ENCODE results near the gene PARP14. TPM values are rescaled to one million over a fixed set of nuclear protein-coding genes. Genes with fewer than 3 reads are reported as not detected.
"Not testable (repeated sequence)": the region's sequence is repeated elsewhere in the genome, so short reads cannot be mapped to it uniquely, and the experiment has no call there.

Gene PARP14
- total RNA-seq, 1 donor from 2014 or later = 21.9 TPM

GRCh38 chr3:122658336-122658735 is 22.3 kb upstream of the PARP14 start:
- H3K4me1 ChIP-seq (ENCODE audit: control insufficient read depth in 3 of 3, insufficient read depth in 3 of 3, low read length in 3 of 3); H3K9ac ChIP-seq (ENCODE audit: low read depth in 1 of 3, low read length in 3 of 3); H3K27me3 ChIP-seq (ENCODE audit: control insufficient read depth in 3 of 3, insufficient read depth in 3 of 3, low read length in 3 of 3): not testable (repeated sequence)

DNA sequence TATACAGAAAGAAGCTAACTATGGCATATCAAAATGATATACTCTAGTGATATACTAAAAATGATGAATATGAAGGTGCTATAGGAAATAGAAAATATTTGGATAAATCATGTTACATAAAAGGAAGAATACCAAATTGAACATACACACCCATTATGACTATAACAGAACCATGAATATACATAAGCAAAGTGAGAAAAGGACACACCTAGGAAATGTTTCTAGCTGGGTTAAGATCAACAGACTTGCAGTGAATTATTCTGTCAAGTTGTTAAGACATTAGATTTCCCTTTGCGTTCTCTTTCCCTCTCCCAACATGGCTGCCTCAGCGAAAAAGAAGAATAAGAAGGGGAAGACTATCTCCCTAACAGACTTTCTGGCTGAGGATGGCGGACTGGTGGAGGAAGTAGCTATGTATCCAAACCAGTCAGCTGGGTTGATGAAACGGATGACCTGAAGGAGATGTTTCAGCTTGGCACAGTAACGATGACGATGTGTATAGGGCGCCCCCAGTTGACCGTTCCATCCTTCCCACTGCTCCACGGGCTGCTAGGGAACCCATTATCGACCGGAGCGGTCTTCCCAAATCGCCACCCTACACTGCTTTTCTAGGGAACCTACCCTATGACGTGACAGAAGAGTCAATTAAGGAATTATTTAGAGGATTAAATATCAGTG is 20.2 kb upstream of the PARP14 start:
- Histone ChIP-seq H3K27ac (ENCODE audit: low read depth, low read length) (no peak overlapping the region), H3K4me1 (ENCODE audit: control insufficient read depth in 3 of 3, insufficient read depth in 3 of 3, low read length in 3 of 3) (no peaks in the 10 kb centered on the region), H3K27me3 (ENCODE audit: control insufficient read depth in 3 of 3, insufficient read depth in 3 of 3, low read length in 3 of 3) (no peaks in the 10 kb centered on the region), H3K9ac (ENCODE audit: low read depth in 1 of 3, low read length in 3 of 3) (no peak overlapping the region), H3K9me3 (ENCODE audit: control insufficient read depth in 3 of 3, low read length in 3 of 3) (no peaks in the 10 kb centered on the region), H3K36me3 (ENCODE audit: control insufficient read depth in 3 of 3, insufficient read depth in 3 of 3, low read length in 3 of 3) (no peaks in the 10 kb centered on the region), H3K4me3 (ENCODE audit: low read length in 3 of 3) (no peak overlapping the region)

More at GRCh38 chr3:122658336-122658735, 22.3 kb upstream of the PARP14 start:
- not testable (repeated sequence) for H3K27ac ChIP-seq (ENCODE audit: low read depth, low read length); H3K36me3 ChIP-seq (ENCODE audit: control insufficient read depth in 3 of 3, insufficient read depth in 3 of 3, low read length in 3 of 3); H3K9me3 ChIP-seq (ENCODE audit: control insufficient read depth in 3 of 3, low read length in 3 of 3); H3K4me3 ChIP-seq (ENCODE audit: low read length in 3 of 3)

- H3K9ac ChIP-seq (ENCODE audit: low read depth in 1 of 3, low read length in 3 of 3) = no peak overlapping the region
- H3K36me3 ChIP-seq (ENCODE audit: control insufficient read depth in 3 of 3, insufficient read depth in 3 of 3, low read length in 3 of 3) = no peaks in the 10 kb centered on the region
- no peaks in the 10 kb centered on the region for H3K9me3 ChIP-seq (ENCODE audit: control insufficient read depth in 3 of 3, low read length in 3 of 3)
- H3K27ac ChIP-seq (ENCODE audit: low read depth, low read length) = no peak overlapping the region
- H3K27me3 ChIP-seq (ENCODE audit: control insufficient read depth in 3 of 3, insufficient read depth in 3 of 3, low read length in 3 of 3) = no peaks in the 10 kb centered on the region
- H3K4me1 ChIP-seq (ENCODE audit: control insufficient read depth in 3 of 3, insufficient read depth in 3 of 3, low read length in 3 of 3) = no peaks in the 10 kb centered on the region
- H3K4me3 ChIP-seq (ENCODE audit: low read length in 3 of 3) = no peak overlapping the region
Observed at GRCh38 chr3:122661633-122662032, 19.0 kb upstream of the PARP14 start.

DNA sequence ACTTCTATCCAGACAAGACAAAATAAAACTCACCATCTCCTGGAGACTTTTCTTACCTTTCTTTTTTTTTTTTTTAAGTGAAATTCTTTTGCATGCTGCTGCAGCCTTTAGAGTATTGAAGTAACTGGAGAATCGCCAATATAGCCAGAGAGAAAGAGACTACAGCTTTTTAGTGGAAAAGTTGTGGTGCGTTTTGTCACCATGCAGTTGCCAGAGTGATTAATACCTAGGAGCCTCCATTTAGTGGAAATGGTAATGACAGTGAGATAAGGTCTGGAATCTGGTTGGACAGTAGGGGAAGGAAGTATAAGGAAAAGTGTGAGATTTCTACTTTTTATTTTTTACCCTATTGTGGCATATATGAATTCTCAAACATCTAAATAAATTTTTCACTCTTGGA is 18.1 kb upstream of the PARP14 start:
- Histone ChIP-seq H3K27me3 (ENCODE audit: control insufficient read depth in 3 of 3, insufficient read depth in 3 of 3, low read length in 3 of 3) (no peaks in the 10 kb centered on the region), H3K27ac (ENCODE audit: low read depth, low read length) (no peak overlapping the region), H3K4me3 (ENCODE audit: low read length in 3 of 3) (no peak overlapping the region), H3K9ac (ENCODE audit: low read depth in 1 of 3, low read length in 3 of 3) (no peak overlapping the region), H3K4me1 (ENCODE audit: control insufficient read depth in 3 of 3, insufficient read depth in 3 of 3, low read length in 3 of 3) (no peaks in the 10 kb centered on the region), H3K36me3 (ENCODE audit: control insufficient read depth in 3 of 3, insufficient read depth in 3 of 3, low read length in 3 of 3) (no peaks in the 10 kb centered on the region), H3K9me3 (ENCODE audit: control insufficient read depth in 3 of 3, low read length in 3 of 3) (no peaks in the 10 kb centered on the region)

DNA sequence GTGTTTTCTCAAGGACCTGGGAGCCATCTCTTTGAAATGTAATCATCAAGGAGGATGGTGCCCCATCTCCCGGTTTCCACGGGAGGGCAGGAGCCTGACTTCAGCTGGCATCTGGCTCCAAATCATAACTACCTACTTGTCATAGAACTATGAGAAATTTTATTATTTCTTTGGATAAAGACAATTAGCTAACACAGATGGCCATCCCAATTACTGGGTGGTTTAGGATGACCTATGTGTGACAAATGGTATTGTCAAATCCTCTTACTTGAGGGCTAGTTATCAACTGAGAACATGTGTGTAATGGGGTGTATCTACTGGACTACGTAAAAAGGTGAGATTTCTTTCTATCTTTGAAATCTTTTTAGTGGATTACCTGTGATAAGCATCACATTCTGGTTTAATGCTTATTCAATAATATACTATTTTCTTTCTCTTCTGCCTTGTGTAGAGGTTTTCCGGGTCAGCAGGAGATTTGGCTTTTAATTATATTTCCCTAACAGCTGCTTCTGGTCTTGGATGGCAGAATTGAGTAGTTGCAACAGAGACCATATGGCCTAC is 15.3 kb upstream of the PARP14 start:
- Histone ChIP-seq H3K4me1 (ENCODE audit: control insufficient read depth in 3 of 3, insufficient read depth in 3 of 3, low read length in 3 of 3) (no peaks in the 10 kb centered on the region), H3K9ac (ENCODE audit: low read depth in 1 of 3, low read length in 3 of 3) (no peak overlapping the region), H3K27ac (ENCODE audit: low read depth, low read length) (no peak overlapping the region), H3K9me3 (ENCODE audit: control insufficient read depth in 3 of 3, low read length in 3 of 3) (no peaks in the 10 kb centered on the region), H3K4me3 (ENCODE audit: low read length in 3 of 3) (no peak overlapping the region), H3K36me3 (ENCODE audit: control insufficient read depth in 3 of 3, insufficient read depth in 3 of 3, low read length in 3 of 3) (no peaks in the 10 kb centered on the region), H3K27me3 (ENCODE audit: control insufficient read depth in 3 of 3, insufficient read depth in 3 of 3, low read length in 3 of 3) (no peaks in the 10 kb centered on the region)

GRCh38 chr3:122665881-122666280 is 14.8 kb upstream of the PARP14 start:
- Histone ChIP-seq H3K9ac (ENCODE audit: low read depth in 1 of 3, low read length in 3 of 3) (no peak overlapping the region), H3K36me3 (ENCODE audit: control insufficient read depth in 3 of 3, insufficient read depth in 3 of 3, low read length in 3 of 3) (no peaks in the 10 kb centered on the region), H3K27me3 (ENCODE audit: control insufficient read depth in 3 of 3, insufficient read depth in 3 of 3, low read length in 3 of 3) (no peaks in the 10 kb centered on the region), H3K27ac (ENCODE audit: low read depth, low read length) (no peak overlapping the region), H3K4me1 (ENCODE audit: control insufficient read depth in 3 of 3, insufficient read depth in 3 of 3, low read length in 3 of 3) (no peaks in the 10 kb centered on the region), H3K4me3 (ENCODE audit: low read length in 3 of 3) (no peak overlapping the region), H3K9me3 (ENCODE audit: control insufficient read depth in 3 of 3, low read length in 3 of 3) (no peaks in the 10 kb centered on the region)

- Histone ChIP-seq H3K9ac (ENCODE audit: low read depth in 1 of 3, low read length in 3 of 3) (no peak overlapping the region), H3K36me3 (ENCODE audit: control insufficient read depth in 3 of 3, insufficient read depth in 3 of 3, low read length in 3 of 3) (no peaks in the 10 kb centered on the region), H3K4me3 (ENCODE audit: low read length in 3 of 3) (no peak overlapping the region), H3K4me1 (ENCODE audit: control insufficient read depth in 3 of 3, insufficient read depth in 3 of 3, low read length in 3 of 3) (no peaks in the 10 kb centered on the region), H3K27me3 (ENCODE audit: control insufficient read depth in 3 of 3, insufficient read depth in 3 of 3, low read length in 3 of 3) (no peaks in the 10 kb centered on the region), H3K9me3 (ENCODE audit: control insufficient read depth in 3 of 3, low read length in 3 of 3) (no peaks in the 10 kb centered on the region), H3K27ac (ENCODE audit: low read depth, low read length) (no peak overlapping the region)
Observed at GRCh38 chr3:122668930-122669730, 11.5 kb upstream of the PARP14 start.

DNA sequence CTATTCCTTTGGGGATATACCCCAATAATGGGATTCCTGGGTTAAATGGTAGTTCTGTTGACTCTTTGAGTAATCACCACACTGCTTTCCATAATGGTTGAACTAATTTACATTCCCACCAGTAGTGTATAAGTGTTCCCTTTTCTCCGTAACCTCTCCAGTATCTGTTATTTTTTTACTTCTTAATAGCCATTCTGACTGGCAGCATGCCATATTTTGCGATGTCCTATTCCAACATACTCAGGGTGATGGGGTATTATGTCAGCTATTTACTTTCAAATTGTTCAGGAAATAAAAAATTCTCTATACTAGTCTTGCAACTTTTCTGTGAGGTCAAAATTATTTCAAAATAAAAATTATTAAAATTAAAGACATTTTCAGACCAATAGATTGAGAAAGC is 9.1 kb upstream of the PARP14 start:
- Histone ChIP-seq H3K27me3 (ENCODE audit: control insufficient read depth in 3 of 3, insufficient read depth in 3 of 3, low read length in 3 of 3) (no peaks in the 10 kb centered on the region), H3K36me3 (ENCODE audit: control insufficient read depth in 3 of 3, insufficient read depth in 3 of 3, low read length in 3 of 3) (no peaks in the 10 kb centered on the region)

DNA sequence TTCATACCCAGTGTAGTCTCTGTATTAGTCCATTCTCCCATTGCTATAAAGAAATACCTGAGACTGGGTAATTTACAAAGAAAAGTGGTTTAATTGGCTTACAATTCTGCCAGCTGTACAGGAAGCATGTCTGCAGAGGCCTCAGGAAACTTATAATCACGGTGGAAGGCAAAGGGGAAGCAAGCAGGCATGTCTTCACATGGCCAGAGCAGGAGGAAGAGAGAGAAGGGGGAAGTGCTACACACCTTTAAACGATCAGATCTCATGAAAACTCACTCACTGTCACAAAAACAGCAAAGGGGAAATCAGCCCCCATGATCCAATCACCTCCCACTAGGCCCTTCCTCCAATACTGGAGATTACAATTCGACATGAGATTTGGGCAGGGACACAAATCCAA is 6.3 kb upstream of the PARP14 start:
- peaks cover 1 to 6% (median 3%) of the 10 kb centered on the region in 3 donors for H3K4me1 ChIP-seq (ENCODE audit: control insufficient read depth in 3 of 3, insufficient read depth in 3 of 3, low read length in 3 of 3)
- no peak overlapping the region for H3K27ac ChIP-seq (ENCODE audit: low read depth, low read length)
- H3K9me3 ChIP-seq (ENCODE audit: control insufficient read depth in 3 of 3, low read length in 3 of 3) = no peaks in the 10 kb centered on the region
- no peaks in the 10 kb centered on the region for H3K27me3 ChIP-seq (ENCODE audit: control insufficient read depth in 3 of 3, insufficient read depth in 3 of 3, low read length in 3 of 3)
- H3K36me3 ChIP-seq (ENCODE audit: control insufficient read depth in 3 of 3, insufficient read depth in 3 of 3, low read length in 3 of 3) = no peaks in the 10 kb centered on the region
- no peak overlapping the region for H3K9ac ChIP-seq (ENCODE audit: low read depth in 1 of 3, low read length in 3 of 3)
- no peak overlapping the region for H3K4me3 ChIP-seq (ENCODE audit: low read length in 3 of 3)

More for the DNA sequence above, 9.1 kb upstream of the PARP14 start:
- Histone ChIP-seq H3K4me1 (ENCODE audit: control insufficient read depth in 3 of 3, insufficient read depth in 3 of 3, low read length in 3 of 3) (no peaks in the 10 kb centered on the region), H3K27ac (ENCODE audit: low read depth, low read length) (no peak overlapping the region), H3K4me3 (ENCODE audit: low read length in 3 of 3) (no peak overlapping the region), H3K9me3 (ENCODE audit: control insufficient read depth in 3 of 3, low read length in 3 of 3) (no peaks in the 10 kb centered on the region), H3K9ac (ENCODE audit: low read depth in 1 of 3, low read length in 3 of 3) (no peak overlapping the region)

DNA sequence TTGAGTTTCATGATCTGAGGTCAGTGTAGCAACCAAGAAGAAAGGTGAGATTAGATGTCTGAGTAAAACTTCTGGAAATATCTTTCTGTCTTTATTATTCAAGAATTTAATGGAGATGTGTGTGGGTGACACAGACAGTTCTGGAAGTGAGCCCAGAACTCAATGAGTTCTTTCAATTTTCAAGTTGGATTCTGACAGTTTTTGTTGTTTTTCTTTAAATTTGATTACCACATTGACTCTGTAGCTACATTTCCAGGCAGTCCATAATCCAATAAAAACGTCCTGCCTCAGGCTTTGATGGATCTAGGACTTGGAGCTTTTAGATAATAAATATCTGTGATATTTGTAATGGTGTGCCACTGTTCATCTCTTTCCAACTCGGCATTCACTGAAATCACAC is 3.9 kb upstream of the PARP14 start:
- Histone ChIP-seq H3K4me1 (ENCODE audit: control insufficient read depth in 3 of 3, insufficient read depth in 3 of 3, low read length in 3 of 3) (peaks cover 13 to 20% (median 16%) of the 10 kb centered on the region in 3 donors), H3K9me3 (ENCODE audit: control insufficient read depth in 3 of 3, low read length in 3 of 3) (no peaks in the 10 kb centered on the region), H3K36me3 (ENCODE audit: control insufficient read depth in 3 of 3, insufficient read depth in 3 of 3, low read length in 3 of 3) (no peaks in the 10 kb centered on the region), H3K27me3 (ENCODE audit: control insufficient read depth in 3 of 3, insufficient read depth in 3 of 3, low read length in 3 of 3) (no peaks in the 10 kb centered on the region), H3K9ac (ENCODE audit: low read depth in 1 of 3, low read length in 3 of 3) (no peak overlapping the region), H3K4me3 (ENCODE audit: low read length in 3 of 3) (no peak overlapping the region), H3K27ac (ENCODE audit: low read depth, low read length) (no peak overlapping the region)
